Osteoblast (primary cell): ENCODE data around the gene TGFBR3L. TPM values are rescaled to one million over a fixed set of nuclear protein-coding genes. Genes with fewer than 3 reads are reported as not detected.

Experiments
- DNase-seq: peaks from one replicate; pipeline ENCODE4 v3.0.0; 2011; ENCODE audit warnings: low spot score, mixed read lengths; ENCODE audit not compliant: insufficient read length; ENCODE audit errors: missing footprints
- H2AFZ ChIP-seq: 2 replicates; pipeline ENCODE4 v1.6.0; 2011; ENCODE audit warnings: mild to moderate bottlenecking, low read length
- H3K27ac ChIP-seq: 2 replicates; pipeline ENCODE4 v1.5.1; 2011; ENCODE audit warnings: mild to moderate bottlenecking, low read depth, low read length, moderate library complexity
- H3K27me3 ChIP-seq: 2 replicates; pipeline ENCODE4 v1.6.0; 2012; ENCODE audit warnings: mild to moderate bottlenecking, control low read depth, inconsistent platforms, low read length, moderate library complexity; ENCODE audit not compliant: insufficient read depth
- H3K36me3 ChIP-seq: 2 replicates; pipeline ENCODE4 v1.5.1; 2011; ENCODE audit warnings: mild to moderate bottlenecking, low read length, control low read depth, moderate library complexity; ENCODE audit not compliant: insufficient read depth
- H3K4me1 ChIP-seq: 2 replicates; pipeline ENCODE4 v1.5.1; 2011; ENCODE audit warnings: mild to moderate bottlenecking, low read length, control low read depth, moderate library complexity; ENCODE audit not compliant: insufficient read depth
- H3K4me2 ChIP-seq: 2 replicates; pipeline ENCODE4 v1.6.0; 2011; ENCODE audit warnings: mild to moderate bottlenecking, low read length; ENCODE audit not compliant: insufficient read depth
- H3K4me3 ChIP-seq: fragments of 200-600 bp; sonication (generic); 3 replicates; pipeline ENCODE4 v1.5.1; 2012; ENCODE audit warnings: mild to moderate bottlenecking, low read length, inconsistent platforms; ENCODE audit not compliant: insufficient read depth
- H3K79me2 ChIP-seq: 2 replicates; pipeline ENCODE4 v1.6.0; 2012; ENCODE audit warnings: mild to moderate bottlenecking, low read length, control low read depth, inconsistent platforms; ENCODE audit not compliant: insufficient read depth
- H3K9me3 ChIP-seq: 2 replicates; pipeline ENCODE4 v1.5.1; 2011; ENCODE audit warnings: low read depth, low read length, control low read depth
- H4K20me1 ChIP-seq: 2 replicates; pipeline ENCODE4 v1.6.0; 2012; ENCODE audit warnings: mild to moderate bottlenecking, low read length, control low read depth; ENCODE audit not compliant: insufficient read depth
- total RNA-seq: library from RNA; depleted of rRNA; stranded (reverse); fragments of >200 nt; gene quantifications from 2 replicates; pipeline ENCODE4 v1.2.3, GENCODE V29; 2012
- TF ChIP-seq, protein P1 (sequence below): IDR thresholded peaks from 2 replicates; pipeline ENCODE4 v1.5.1; 2011; ENCODE audit warnings: mild to moderate bottlenecking, low read depth, low read length, moderate library complexity; ENCODE audit errors: extremely low read depth

The TGFBR3L gene
- total RNA-seq, 1 donor, result under 0.01 TPM

DNA sequence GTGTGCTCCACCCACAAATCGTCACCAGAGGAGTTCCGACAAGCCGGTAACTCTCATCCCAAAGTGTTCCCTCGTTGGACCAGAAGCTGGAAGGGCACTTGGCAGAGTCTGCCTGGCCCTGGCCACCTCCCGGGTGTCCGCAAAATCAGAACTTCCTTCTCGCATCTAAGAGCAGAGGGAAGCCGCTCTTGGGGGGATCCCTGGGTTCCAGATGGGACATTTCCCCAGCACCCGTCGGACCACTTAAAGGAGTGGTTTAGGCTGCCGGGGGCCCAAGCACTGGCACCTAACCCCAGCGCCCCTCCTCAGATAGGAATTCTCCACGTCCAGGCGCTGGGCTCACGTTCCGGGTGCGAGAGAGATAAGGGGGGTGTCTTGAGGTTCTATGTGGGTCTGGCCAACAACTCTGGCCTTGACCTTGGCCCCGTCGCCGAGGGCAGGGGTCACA lies 11.8 kb upstream of the TGFBR3L start:
- H4K20me1 ChIP-seq, result peaks cover 31% of the 10 kb centered on the region
- peak overlapping the region; percentile 89 for H3K4me2 ChIP-seq
- peak overlapping the region; percentile 94 for H3K4me3 ChIP-seq
- TF ChIP-seq, protein P1, sequence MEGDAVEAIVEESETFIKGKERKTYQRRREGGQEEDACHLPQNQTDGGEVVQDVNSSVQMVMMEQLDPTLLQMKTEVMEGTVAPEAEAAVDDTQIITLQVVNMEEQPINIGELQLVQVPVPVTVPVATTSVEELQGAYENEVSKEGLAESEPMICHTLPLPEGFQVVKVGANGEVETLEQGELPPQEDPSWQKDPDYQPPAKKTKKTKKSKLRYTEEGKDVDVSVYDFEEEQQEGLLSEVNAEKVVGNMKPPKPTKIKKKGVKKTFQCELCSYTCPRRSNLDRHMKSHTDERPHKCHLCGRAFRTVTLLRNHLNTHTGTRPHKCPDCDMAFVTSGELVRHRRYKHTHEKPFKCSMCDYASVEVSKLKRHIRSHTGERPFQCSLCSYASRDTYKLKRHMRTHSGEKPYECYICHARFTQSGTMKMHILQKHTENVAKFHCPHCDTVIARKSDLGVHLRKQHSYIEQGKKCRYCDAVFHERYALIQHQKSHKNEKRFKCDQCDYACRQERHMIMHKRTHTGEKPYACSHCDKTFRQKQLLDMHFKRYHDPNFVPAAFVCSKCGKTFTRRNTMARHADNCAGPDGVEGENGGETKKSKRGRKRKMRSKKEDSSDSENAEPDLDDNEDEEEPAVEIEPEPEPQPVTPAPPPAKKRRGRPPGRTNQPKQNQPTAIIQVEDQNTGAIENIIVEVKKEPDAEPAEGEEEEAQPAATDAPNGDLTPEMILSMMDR, result no peak
- peak; percentile 89 for DNase-seq
- peaks cover 16% of the 10 kb centered on the region for H3K4me1 ChIP-seq
- H3K79me2 ChIP-seq, result peaks cover 41% of the 10 kb centered on the region
- no peaks in the 10 kb centered on the region for H3K9me3 ChIP-seq
- H3K36me3 ChIP-seq, result peaks cover 9% of the 10 kb centered on the region
- no peaks in the 10 kb centered on the region for H3K27me3 ChIP-seq
- H2AFZ ChIP-seq, result peak overlapping the region; percentile 91
- H3K27ac ChIP-seq, result peak overlapping the region; percentile 68

DNA sequence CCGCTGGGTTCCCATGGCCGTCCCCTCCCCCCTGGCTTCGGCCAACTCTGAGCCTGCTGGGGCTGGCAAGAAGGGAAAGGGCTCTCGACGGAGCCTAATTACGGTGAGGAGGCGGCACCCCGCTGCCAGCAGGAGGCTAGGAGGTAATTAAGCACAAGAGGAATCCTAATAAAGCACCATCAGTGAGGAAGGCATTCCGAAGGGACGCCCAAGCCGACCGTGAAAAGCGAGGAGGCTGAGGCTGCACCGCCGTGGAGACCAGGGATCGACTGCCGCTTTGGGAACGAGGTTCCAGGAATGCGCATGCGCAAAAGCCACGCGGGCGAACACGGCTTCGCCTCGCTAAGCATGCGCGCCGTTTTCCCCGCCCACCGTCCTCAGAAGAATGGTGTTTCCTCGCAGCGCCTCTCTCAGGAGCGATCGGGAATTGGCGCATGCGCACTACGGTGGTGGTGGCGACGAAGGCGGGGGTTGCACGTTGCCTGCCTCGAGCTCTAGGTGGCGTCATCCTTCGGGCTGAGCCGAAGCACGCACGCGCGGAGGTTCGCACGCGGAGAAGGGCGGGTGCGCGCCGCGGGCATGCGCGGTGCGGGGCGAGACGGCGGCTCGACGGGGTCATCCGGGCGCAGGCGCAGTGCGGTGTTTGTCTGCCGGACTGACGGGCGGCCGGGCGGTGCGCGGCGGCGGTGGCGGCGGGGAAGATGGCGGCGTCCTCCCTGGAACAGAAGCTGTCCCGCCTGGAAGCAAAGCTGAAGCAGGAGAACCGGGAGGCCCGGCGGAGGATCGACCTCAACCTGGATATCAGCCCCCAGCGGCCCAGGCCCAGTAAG lies 11.2 kb upstream of the TGFBR3L start, which contains the start of gene MAP2K7:
MAP2K7 (plus strand) TSS at position 634 of the 830 bp plus-strand sequence; CDS start at position 702, 68 bp downstream.
- Histone ChIP-seq H3K4me2 (peak within 1 kb of the TSS; percentile 98), H3K79me2 (peaks cover 47% of the 10 kb centered on the region), H3K36me3 (peaks cover 9% of the 10 kb centered on the region), H3K4me1 (peaks cover 16% of the 10 kb centered on the region), H2AFZ (peak within 1 kb of the TSS; percentile 91), H3K27me3 (no peaks in the 10 kb centered on the region), H3K27ac (peak within 1 kb of the TSS; percentile 80), H3K9me3 (no peaks in the 10 kb centered on the region), H3K4me3 (peak within 1 kb of the TSS; percentile 94), H4K20me1 (peaks cover 31% of the 10 kb centered on the region)
- TF ChIP-seq, protein P1, result peak; percentile 58
- DNase-seq, result peak; percentile 100

DNA sequence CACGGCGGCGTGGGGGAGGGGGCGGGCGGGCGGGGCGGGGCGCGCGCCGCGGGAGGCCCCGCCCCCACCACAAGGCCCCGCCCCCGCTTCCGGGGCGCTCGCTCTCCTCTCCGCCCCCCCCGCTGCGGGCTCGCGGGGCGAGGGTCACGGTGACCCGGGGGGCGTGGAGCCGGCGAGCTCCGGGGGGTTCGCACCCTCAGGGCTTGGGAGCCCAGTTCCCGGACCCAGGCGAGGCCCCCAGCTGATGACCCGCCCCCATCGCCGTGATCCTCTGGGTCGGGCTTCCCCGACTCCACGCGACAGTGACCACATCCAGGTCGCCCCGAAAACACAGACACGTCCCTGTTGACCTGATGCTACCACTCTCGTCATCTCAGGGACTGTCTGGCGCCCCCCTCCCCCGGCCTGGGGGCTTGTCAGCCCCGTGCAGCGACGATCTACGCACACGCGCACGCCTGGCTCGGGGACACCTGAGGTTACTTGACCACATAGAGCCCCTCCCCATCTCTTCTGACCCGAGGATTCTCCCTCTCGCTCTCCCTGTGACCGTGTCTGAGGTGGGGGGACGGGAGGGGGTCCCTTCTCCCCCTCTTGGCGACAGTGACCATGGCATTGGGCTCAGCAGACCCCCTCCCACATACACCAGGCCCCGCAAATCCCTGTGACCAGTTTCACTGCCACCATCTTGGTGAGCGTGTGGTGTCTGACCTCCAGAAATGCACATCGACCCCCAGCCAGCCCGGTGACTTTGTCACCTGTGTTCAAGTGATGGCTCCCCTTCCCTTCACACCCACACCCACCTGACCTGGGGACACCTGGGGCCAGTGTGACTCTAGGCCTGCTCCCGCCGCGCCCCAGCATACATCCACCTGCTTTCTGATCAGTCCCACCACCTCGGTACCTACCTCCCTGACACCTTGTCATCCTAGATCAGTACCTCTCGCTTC lies 10.3 kb upstream of the TGFBR3L start:
- H3K79me2 ChIP-seq, result peaks cover 49% of the 10 kb centered on the region
- H3K27ac ChIP-seq, result peak overlapping the region; percentile 80
- peak; percentile 96 for DNase-seq
- peak overlapping the region; percentile 98 for H3K4me2 ChIP-seq
- H3K36me3 ChIP-seq, result peaks cover under 1% of the 10 kb centered on the region
- no peaks in the 10 kb centered on the region for H3K9me3 ChIP-seq
- H4K20me1 ChIP-seq, result peaks cover 34% of the 10 kb centered on the region
- H2AFZ ChIP-seq, result peak overlapping the region; percentile 70
- peak overlapping the region; percentile 94 for H3K4me3 ChIP-seq
- H3K4me1 ChIP-seq, result peaks cover 16% of the 10 kb centered on the region
- no peaks in the 10 kb centered on the region for H3K27me3 ChIP-seq
- TF ChIP-seq, protein P1, result no peak
